ENCODE measurements around the gene SHKBP1.

The SHKBP1 gene

GRCh38 chr19:40578442-40578908, 1.8 kb downstream of the SHKBP1 start:
- no peak for TF ChIP-seq CTCF (IDR thresholded peaks at IDR 0.05)
- TF ChIP-seq ZFX (IDR thresholded peaks at IDR 0.05; ENCODE audit: borderline replicate concordance), result no peak
- no peak overlapping the region for H3K27ac ChIP-seq

GRCh38 chr19:40580619-40581018, 3.9 kb downstream of the SHKBP1 start:
- TF ChIP-seq ZFX (IDR thresholded peaks at IDR 0.05; ENCODE audit: borderline replicate concordance) (no peak), CTCF (IDR thresholded peaks at IDR 0.05) (no peak)
- no peak overlapping the region for H3K27ac ChIP-seq

DNA sequence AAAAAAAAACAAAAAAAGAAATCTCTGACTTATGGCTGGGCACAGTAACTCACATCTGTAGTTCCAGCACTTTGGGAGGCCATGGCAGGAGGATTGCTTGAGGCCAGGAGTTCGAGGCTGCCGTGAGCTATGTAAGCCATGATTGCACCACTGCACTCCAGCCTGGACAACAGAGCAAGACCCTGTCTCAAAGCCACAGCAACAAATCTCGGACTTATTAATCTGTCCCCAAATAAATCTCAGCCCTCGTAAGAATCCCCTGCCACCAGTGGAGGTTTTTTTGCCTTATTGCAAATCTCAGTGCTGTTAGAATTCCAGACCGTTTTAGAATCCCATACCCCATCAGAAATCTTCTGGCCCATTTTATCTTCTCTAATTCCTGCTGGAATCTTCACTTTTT, 4.9 kb downstream of the SHKBP1 start:
- TF ChIP-seq CTCF (IDR thresholded peaks at IDR 0.05), result no peak
- TF ChIP-seq ZFX (IDR thresholded peaks at IDR 0.05; ENCODE audit: borderline replicate concordance), result no peak
- no peak overlapping the region for H3K27ac ChIP-seq

- H3K27ac ChIP-seq, result no peak overlapping the region
- TF ChIP-seq ZFX (IDR thresholded peaks at IDR 0.05; ENCODE audit: borderline replicate concordance) (no peak), CTCF (IDR thresholded peaks at IDR 0.05) (no peak)
These were observed 5.8 kb downstream of the SHKBP1 start for GRCh38 chr19:40582467-40582866.

DNA sequence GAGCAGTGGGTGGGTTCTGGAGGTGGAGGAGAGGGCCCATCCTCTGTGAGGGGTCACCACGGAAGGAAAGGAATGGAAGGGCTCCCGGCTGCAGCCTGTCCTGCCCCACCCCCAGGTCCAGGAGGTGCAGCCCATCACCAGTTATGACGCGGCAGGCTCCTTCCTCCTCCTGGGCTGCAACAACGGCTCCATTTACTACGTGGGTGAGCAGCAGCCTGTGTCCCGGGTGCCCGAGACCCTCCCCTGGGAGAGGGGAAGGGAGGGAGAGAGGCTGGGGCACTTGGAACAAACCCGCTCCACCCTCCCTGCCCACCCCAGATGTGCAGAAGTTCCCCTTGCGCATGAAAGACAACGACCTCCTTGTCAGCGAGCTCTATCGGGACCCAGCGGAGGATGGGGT, 6.6 kb downstream of the SHKBP1 start:
- no peak overlapping the region for H3K27ac ChIP-seq
- TF ChIP-seq ZFX (IDR thresholded peaks at IDR 0.05; ENCODE audit: borderline replicate concordance) (no peak), CTCF (IDR thresholded peaks at IDR 0.05) (no peak)

DNA sequence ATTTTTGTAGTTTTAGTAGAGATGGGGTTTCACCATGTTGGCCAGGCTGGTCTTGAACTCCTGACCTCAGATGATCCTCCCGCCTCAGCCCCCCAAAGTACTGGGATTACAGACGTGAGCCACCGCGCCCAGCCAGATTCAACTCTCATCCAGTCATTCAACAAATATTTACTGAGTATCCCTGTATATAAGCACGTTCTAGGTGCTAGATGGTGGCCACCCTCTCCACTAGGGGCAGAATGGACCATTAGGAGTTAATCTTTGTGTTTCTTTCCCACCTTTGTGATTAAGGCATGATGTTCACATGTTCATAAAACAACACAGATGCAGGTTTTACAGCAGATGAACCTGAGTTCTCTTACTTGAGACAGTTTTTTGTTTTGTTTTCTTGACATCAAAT, 7.3 kb downstream of the SHKBP1 start:
- H3K27ac ChIP-seq, result no peak overlapping the region
- TF ChIP-seq CTCF (IDR thresholded peaks at IDR 0.05) (peak; percentile 37), ZFX (IDR thresholded peaks at IDR 0.05; ENCODE audit: borderline replicate concordance) (no peak)

DNA sequence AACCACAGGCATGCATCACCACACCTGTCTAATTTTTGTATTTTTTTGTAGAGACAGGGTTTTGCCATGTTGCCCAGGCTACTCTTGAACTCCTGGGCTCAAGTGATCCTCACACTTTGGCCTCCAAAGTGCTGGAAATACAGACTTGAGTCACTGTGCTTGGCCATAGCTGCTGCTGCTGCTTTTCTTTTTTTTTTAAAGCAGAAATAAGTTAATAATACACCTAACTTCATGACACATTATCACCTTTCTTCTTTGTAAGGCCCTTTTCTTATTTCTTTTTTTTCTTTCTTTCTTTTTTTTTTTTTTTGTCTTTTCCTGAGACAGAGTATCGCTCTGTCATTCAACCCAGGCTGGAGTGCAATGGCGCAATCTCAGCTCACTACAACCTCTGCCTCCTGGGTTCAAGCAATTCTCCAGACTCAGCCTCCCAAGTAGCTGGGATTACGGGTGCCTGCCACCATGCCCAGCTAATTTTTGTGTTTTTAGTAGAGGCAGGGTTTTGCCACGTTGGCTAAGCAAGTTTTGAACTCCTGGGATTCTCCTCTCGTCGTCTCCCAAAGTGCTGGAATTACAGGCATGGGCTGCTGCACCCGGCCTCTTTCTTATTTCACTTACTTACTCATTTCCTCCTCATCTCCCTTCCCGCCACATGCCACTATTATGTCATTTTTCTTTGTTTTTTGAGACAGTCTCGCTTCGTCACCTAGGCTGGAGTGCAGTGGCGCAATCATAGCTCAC, 8.7 kb downstream of the SHKBP1 start:
- no peak overlapping the region; the same call in 1 of the 2 replicates for H3K27ac ChIP-seq

More for the DNA sequence above, 8.7 kb downstream of the SHKBP1 start:
- TF ChIP-seq CTCF (IDR thresholded peaks at IDR 0.05) (no peak), ZFX (IDR thresholded peaks at IDR 0.05; ENCODE audit: borderline replicate concordance) (no peak)
